ENCODE data around the gene KCNQ5. TPM values are rescaled to one million over a fixed set of nuclear protein-coding genes. Genes with fewer than 3 reads are reported as not detected.

KCNQ5 gene
- total and polyA plus RNA-seq, 10 of the 15 experiments (the other 5 are each of a cell fraction or from before 2014, with no cell fraction given): 0.60 to 16.2 (median 3.2) TPM

DNA sequence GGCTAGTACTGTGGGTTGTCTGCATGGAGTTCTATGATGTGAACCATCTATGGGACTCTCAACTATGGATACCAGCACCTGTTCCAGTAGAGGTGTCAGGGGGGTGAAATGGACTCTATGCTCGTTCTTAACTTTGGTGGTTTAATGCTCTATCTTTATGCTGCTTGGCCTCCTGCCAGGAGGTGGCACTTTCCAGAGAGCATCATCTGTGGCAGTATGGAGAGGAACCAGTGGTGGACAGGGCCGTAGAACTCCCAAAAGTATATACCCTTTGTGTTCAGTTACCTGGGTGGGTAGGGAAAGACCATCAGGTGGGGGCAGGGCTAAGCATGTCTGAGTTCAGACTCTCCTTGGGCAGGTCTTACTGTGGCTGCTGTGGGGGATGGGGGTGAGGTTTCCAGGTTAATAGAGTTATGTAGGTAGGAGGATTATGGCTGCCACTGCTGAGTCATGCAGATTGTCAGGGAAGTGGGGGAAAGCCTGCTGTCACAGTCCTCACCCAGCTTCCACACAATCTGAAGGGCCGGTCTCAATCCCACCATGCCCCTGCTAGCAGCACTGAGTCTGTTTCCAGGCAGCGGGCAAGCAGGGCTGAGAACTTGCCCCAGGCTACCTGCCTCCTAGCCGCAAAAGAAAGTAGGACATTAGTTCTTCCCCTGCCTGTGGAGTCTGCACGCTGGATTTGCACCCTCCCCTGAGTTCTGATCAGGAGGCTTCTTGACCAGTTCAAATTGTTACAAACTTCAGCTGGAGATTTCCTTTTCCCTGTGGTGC lies 284.0 kb downstream of the KCNQ5 start:
- Histone ChIP-seq H3K79me2 (ENCODE audit: control insufficient read depth, insufficient read depth, low read length) (no peaks in the 10 kb centered on the region; the same call in 1 of the 2 replicates), H4K20me1 (ENCODE audit: control insufficient read depth, insufficient read depth) (no peaks in the 10 kb centered on the region), H3K4me3 (no peak overlapping the region), H3K27ac (ENCODE audit: control insufficient read depth, insufficient read depth) (no peak overlapping the region), H3K4me1 (ENCODE audit: control insufficient read depth, insufficient read depth, low read length) (no peaks in the 10 kb centered on the region), H3K9me3 (replicated peaks; ENCODE audit: control insufficient read depth, insufficient read depth, low read length) (no peaks in the 10 kb centered on the region), H3K36me3 (ENCODE audit: control insufficient read depth in 2 of 2, insufficient read depth in 2 of 2, low read length in 1 of 2) (no peaks in the 10 kb centered on the region), H3K9ac (ENCODE audit: control insufficient read depth, insufficient read depth, low read length) (no peak overlapping the region), H3K4me2 (ENCODE audit: control insufficient read depth, insufficient read depth) (no peak overlapping the region), H2AFZ (ENCODE audit: control insufficient read depth, low read depth, low read length) (no peak overlapping the region), H3K27me3 (replicated peaks in 1 of 2; ENCODE audit: control insufficient read depth in 2 of 2, insufficient read depth in 2 of 2, low read length in 1 of 2) (no peaks in the 10 kb centered on the region)
- BruUV-seq (replicated peaks): no TSS peak
- no peak for ATAC-seq
- intact Hi-C loops (cut with micrococcal nuclease; ENCODE audit: unreplicated experiment): no loop called here
- over 99% methylated on average over 6 of the region's 6 CpGs for WGBS (ENCODE audit: insufficient coverage, insufficient replicate concordance, low lambda C conversion rate, missing lambda C conversion rate)
- no peak for FAIRE-seq
- in situ Hi-C loops (cut with MboI): no loop called here
- DNase-seq (ENCODE audit: low read depth, low spot score): no peak
- CTCF ChIA-PET: no interaction called here
- POLR2A ChIA-PET: no interaction called here
- TF ChIP-seq RAD51 (IDR thresholded peaks at IDR 0.05): no peak
- TF ChIP-seq, protein P1, sequence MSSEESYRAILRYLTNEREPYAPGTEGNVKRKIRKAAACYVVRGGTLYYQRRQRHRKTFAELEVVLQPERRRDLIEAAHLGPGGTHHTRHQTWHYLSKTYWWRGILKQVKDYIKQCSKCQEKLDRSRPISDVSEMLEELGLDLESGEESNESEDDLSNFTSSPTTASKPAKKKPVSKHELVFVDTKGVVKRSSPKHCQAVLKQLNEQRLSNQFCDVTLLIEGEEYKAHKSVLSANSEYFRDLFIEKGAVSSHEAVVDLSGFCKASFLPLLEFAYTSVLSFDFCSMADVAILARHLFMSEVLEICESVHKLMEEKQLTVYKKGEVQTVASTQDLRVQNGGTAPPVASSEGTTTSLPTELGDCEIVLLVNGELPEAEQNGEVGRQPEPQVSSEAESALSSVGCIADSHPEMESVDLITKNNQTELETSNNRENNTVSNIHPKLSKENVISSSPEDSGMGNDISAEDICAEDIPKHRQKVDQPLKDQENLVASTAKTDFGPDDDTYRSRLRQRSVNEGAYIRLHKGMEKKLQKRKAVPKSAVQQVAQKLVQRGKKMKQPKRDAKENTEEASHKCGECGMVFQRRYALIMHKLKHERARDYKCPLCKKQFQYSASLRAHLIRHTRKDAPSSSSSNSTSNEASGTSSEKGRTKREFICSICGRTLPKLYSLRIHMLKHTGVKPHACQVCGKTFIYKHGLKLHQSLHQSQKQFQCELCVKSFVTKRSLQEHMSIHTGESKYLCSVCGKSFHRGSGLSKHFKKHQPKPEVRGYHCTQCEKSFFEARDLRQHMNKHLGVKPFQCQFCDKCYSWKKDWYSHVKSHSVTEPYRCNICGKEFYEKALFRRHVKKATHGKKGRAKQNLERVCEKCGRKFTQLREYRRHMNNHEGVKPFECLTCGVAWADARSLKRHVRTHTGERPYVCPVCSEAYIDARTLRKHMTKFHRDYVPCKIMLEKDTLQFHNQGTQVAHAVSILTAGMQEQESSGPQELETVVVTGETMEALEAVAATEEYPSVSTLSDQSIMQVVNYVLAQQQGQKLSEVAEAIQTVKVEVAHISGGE (CRISPR knock-in tag; IDR thresholded peaks at IDR 0.05): no peak
- no peak for TF ChIP-seq CBX3 (IDR thresholded peaks at IDR 0.05; ENCODE audit: borderline replicate concordance, low read depth)
- TF ChIP-seq KAT2A (conservative IDR thresholded peaks at IDR 0.05; ENCODE audit: control insufficient read depth, low read depth, low read length): no peak
- no peak for TF ChIP-seq IRF4 (IDR thresholded peaks at IDR 0.05; ENCODE audit: low read depth, low read length)
- RAD21 ChIA-PET (ENCODE audit: unreplicated experiment): no interaction called here
- SMC1A ChIA-PET (ENCODE audit: uncharacterized antibody, unreplicated experiment): no interaction called here

All from GM12878 (cell line).